Measurements from ENCODE around the gene PPP2R2B. TPM values are rescaled to one million over a fixed set of nuclear protein-coding genes. Genes with fewer than 3 reads are reported as not detected.

The PPP2R2B gene
- polyA plus RNA-seq, 1 experiment: 0.58 TPM

DNA sequence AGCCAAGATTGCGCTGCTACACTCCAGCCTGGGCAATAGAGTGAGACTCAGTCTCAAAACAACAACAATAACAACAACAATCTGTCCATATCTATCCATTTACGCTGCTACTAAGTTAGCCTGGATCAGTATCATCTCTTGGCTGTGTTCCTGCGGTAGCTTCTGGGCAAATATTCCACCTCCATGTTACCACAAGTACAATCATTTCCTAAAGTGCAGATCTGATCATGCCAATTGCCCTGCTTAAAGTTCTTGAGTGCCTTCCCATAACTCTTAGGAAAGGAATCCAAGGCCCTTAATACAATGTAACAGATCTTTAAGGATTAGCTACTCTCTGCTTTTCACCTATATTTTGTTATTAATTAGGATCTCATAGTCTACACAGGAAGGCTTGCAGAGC is 15.4 kb upstream of the PPP2R2B start:
- TF ChIP-seq, protein P1, sequence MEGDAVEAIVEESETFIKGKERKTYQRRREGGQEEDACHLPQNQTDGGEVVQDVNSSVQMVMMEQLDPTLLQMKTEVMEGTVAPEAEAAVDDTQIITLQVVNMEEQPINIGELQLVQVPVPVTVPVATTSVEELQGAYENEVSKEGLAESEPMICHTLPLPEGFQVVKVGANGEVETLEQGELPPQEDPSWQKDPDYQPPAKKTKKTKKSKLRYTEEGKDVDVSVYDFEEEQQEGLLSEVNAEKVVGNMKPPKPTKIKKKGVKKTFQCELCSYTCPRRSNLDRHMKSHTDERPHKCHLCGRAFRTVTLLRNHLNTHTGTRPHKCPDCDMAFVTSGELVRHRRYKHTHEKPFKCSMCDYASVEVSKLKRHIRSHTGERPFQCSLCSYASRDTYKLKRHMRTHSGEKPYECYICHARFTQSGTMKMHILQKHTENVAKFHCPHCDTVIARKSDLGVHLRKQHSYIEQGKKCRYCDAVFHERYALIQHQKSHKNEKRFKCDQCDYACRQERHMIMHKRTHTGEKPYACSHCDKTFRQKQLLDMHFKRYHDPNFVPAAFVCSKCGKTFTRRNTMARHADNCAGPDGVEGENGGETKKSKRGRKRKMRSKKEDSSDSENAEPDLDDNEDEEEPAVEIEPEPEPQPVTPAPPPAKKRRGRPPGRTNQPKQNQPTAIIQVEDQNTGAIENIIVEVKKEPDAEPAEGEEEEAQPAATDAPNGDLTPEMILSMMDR (IDR thresholded peaks at IDR 0.05; ENCODE audit: insufficient read depth, low read depth, low read length): no peak
- POLR2A ChIA-PET: no interaction called here
- Histone ChIP-seq H3K27me3 (ENCODE audit: control insufficient read depth, insufficient read depth, low read length) (no peaks in the 10 kb centered on the region), H3K4me3 (ENCODE audit: low read depth, low read length) (no peak overlapping the region), H3K36me3 (ENCODE audit: control insufficient read depth, insufficient read depth, low read length) (no peaks in the 10 kb centered on the region)
- CTCF ChIA-PET: interaction anchor here (0.9 kb wide), 1 partner anchor 16 kb away, joined by 3 read pairs; the partner anchor contains the start of gene PPP2R2B
- DNase-seq (ENCODE audit: low read depth): no peak

DNA sequence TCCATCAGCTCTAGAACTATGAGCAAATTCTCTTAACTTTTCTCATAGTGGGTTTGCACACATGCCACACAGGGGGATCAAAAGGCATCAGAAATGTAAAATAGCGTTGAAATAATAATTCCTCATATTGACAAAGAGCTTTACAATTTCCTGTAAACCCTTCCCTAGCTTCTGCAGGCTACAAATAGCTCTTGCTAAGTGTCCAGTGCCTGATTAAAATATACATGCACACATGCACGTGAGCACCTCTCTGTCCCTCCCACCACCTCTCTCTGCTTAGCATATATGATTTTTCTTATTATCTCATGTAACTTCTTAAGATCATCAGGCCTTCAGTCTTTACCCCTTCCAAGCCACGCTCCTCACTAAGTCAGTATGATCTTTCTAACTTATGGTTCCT is 13.7 kb upstream of the PPP2R2B start:
- TF ChIP-seq, protein P1 (IDR thresholded peaks at IDR 0.05; ENCODE audit: insufficient read depth, low read depth, low read length): no peak
- no peak overlapping the region for H3K4me3 ChIP-seq (ENCODE audit: low read depth, low read length)
- ChIA-PET CTCF (no interaction called here), POLR2A (no interaction called here)
- no peak for DNase-seq (ENCODE audit: low read depth)
- no peaks in the 10 kb centered on the region for H3K27me3 ChIP-seq (ENCODE audit: control insufficient read depth, insufficient read depth, low read length)
- H3K36me3 ChIP-seq (ENCODE audit: control insufficient read depth, insufficient read depth, low read length): no peaks in the 10 kb centered on the region

DNA sequence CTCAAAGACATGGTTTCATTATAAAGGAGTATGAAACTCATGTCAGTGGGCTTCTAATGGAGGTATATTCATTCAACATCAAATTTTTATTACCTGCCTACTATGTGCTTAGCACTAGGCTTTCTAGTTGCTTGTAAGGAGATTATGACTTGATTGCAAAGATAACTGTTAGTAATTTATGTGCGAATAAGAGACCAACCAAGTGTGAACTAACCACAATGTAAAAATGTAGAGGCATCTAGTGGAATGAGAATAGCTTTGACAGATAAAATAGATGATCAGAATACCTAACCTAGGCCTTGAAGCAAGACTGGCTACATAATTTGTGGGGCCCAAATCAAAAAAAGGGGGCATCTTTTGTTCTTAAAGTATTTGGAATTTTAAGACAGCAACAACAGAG is 13.0 kb upstream of the PPP2R2B start:
- TF ChIP-seq, protein P1 (IDR thresholded peaks at IDR 0.05; ENCODE audit: insufficient read depth, low read depth, low read length): no peak
- no peaks in the 10 kb centered on the region for H3K27me3 ChIP-seq (ENCODE audit: control insufficient read depth, insufficient read depth, low read length)
- ChIA-PET CTCF (no interaction called here), POLR2A (no interaction called here)
- H3K36me3 ChIP-seq (ENCODE audit: control insufficient read depth, insufficient read depth, low read length): no peaks in the 10 kb centered on the region
- no peak overlapping the region for H3K4me3 ChIP-seq (ENCODE audit: low read depth, low read length)
- DNase-seq (ENCODE audit: low read depth): no peak

DNA sequence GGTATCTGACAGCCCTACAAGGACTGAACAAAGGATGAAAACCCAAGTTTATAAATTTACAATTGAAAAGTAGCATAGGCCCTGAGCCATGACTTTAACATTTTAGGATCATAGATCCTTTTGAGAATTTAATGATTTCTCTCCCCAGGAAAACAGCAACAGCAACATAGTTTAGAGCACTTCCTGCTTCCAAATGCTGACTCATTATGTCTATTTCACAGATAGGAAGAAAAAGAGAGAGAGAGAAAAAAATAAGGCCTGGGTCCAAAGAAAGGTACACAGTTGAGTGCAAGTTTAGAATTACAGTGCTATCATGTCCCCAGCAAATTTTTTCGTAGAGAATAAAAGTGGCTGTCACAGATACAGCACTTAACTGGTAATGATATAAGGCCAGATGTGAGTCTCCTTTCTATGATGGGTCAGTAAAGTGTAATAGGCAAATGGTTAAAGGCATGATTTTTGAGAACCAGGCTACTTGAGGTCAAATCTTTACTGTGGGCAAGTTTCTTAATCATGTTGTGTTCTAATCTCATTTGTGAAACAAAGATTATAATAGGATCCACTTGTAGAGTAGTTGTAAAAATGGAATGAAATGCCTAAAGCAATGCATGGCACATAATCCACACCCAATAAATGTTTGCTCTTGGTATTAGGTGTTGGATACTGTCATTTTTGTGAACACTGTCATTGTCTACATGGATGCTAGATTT is 12.3 kb upstream of the PPP2R2B start:
- Histone ChIP-seq H3K4me3 (ENCODE audit: low read depth, low read length) (no peak overlapping the region), H3K27me3 (ENCODE audit: control insufficient read depth, insufficient read depth, low read length) (no peaks in the 10 kb centered on the region), H3K36me3 (ENCODE audit: control insufficient read depth, insufficient read depth, low read length) (no peaks in the 10 kb centered on the region)
- DNase-seq (ENCODE audit: low read depth): no peak
- CTCF ChIA-PET: no interaction called here
- TF ChIP-seq, protein P1 (IDR thresholded peaks at IDR 0.05; ENCODE audit: insufficient read depth, low read depth, low read length): no peak
- POLR2A ChIA-PET: no interaction called here

DNA sequence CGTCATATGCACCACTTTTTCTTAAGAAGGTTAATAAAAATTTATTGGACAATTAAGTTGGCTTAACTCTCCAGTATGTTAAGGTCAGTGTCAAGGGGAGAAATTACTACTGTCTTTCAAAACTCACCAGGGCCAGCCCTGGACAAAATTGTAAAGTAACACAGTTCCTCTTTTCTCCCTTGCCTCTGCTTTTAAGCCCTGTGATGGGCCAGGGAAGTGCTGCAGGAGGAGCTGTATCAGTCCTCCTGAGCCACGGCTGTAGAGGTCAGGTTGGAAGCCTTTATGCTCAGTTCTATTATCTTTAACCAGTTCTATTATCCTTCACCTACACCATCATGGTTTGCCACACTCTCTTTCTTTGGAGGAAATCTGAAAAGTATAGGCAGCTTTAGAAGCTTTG is 11.5 kb upstream of the PPP2R2B start:
- POLR2A ChIA-PET: no interaction called here
- Histone ChIP-seq H3K27me3 (ENCODE audit: control insufficient read depth, insufficient read depth, low read length) (no peaks in the 10 kb centered on the region), H3K4me3 (ENCODE audit: low read depth, low read length) (no peak overlapping the region), H3K36me3 (ENCODE audit: control insufficient read depth, insufficient read depth, low read length) (no peaks in the 10 kb centered on the region)
- CTCF ChIA-PET: no interaction called here
- TF ChIP-seq, protein P1 (IDR thresholded peaks at IDR 0.05; ENCODE audit: insufficient read depth, low read depth, low read length): no peak
- no peak for DNase-seq (ENCODE audit: low read depth)
